Measurements from ENCODE around the gene DAB2IP. TPM values are rescaled to one million over a fixed set of nuclear protein-coding genes. Genes with fewer than 3 reads are reported as not detected.
A peak's percentile ranks its signal among the peaks of the same experiment; 100 is the strongest.

DAB2IP gene
- total and polyA plus RNA-seq, 4 donors, result 19.4 to 75.0 (median 28.7) TPM

DNA sequence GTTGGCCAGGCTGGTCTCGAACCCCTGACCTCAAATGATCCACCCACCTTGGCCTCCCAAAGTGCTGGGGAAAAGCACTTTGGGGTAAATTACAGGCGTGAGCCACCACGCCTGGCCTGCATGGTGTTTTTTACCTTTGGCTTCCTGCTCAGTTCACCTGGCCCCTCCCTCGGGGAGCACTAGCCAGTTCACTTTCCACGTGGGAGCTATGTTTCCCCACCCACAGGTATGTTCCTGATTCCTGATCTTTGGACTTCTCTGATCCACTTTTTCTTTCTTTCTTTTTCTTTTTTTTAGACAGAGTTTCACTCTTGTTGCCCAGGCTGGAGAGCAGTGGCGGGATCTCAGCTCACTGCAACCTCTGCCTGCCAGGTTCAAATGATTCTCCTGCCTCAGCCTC, 15.8 kb downstream of the DAB2IP start:
- TF ChIP-seq, protein P1, sequence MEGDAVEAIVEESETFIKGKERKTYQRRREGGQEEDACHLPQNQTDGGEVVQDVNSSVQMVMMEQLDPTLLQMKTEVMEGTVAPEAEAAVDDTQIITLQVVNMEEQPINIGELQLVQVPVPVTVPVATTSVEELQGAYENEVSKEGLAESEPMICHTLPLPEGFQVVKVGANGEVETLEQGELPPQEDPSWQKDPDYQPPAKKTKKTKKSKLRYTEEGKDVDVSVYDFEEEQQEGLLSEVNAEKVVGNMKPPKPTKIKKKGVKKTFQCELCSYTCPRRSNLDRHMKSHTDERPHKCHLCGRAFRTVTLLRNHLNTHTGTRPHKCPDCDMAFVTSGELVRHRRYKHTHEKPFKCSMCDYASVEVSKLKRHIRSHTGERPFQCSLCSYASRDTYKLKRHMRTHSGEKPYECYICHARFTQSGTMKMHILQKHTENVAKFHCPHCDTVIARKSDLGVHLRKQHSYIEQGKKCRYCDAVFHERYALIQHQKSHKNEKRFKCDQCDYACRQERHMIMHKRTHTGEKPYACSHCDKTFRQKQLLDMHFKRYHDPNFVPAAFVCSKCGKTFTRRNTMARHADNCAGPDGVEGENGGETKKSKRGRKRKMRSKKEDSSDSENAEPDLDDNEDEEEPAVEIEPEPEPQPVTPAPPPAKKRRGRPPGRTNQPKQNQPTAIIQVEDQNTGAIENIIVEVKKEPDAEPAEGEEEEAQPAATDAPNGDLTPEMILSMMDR (IDR thresholded peaks at IDR 0.05; ENCODE audit: control extremely low read depth, extremely low read depth), result no peak
- no peak overlapping the region for H3K27ac ChIP-seq (ENCODE audit: low read depth in 1 of 2, low read length in 1 of 2)
- ATAC-seq (ENCODE audit: insufficient read depth, low FRiP score), result no peak

DNA sequence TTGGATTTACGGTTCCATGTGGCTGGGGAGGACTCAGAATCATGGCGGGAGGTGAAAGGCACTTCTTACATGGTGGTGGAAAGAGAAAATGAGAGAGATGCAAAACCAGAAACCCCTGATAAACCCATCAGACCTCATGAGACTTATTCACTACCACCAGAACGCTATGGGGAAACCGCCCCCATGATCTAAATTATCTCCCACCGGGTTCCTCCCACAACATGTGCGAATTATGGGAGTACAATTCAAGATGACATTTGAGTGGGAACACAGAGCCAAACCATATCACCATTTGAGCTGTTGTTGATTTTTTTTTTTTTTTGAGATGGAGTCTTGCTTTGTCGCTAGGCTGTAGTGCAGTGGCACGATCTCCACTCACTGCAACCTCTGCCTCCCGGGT, 16.5 kb downstream of the DAB2IP start:
- Histone ChIP-seq H3K9me3 (ENCODE audit: control insufficient read depth in 4 of 4, insufficient read depth in 3 of 4, low read length in 3 of 4) (no peaks in the 10 kb centered on the region), H3K36me3 (ENCODE audit: control insufficient read depth in 4 of 4, insufficient read depth in 4 of 4, low read length in 4 of 4) (no peaks in the 10 kb centered on the region), H3K27me3 (ENCODE audit: control insufficient read depth in 3 of 3, insufficient read depth in 3 of 3, low read length in 2 of 3) (no peaks in the 10 kb centered on the region), H3K27ac (ENCODE audit: low read depth in 1 of 2, low read length in 1 of 2) (no peak overlapping the region), H3K9ac (ENCODE audit: insufficient read depth in 1 of 2, low read length in 2 of 2) (no peak overlapping the region), H3K4me3 (no peak overlapping the region), H3K4me1 (ENCODE audit: control insufficient read depth in 5 of 5, insufficient read depth in 5 of 5, low read length in 5 of 5) (peaks cover 0 to 15% (median 0%) of the 10 kb centered on the region in 5 donors)
- TF ChIP-seq, protein P1 (IDR thresholded peaks at IDR 0.05; ENCODE audit: control extremely low read depth, extremely low read depth), result no peak
- DNase-seq (no peak), ATAC-seq (ENCODE audit: insufficient read depth, low FRiP score) (no peak)
- WGBS, 2 donors, result 93 to 94% methylated on average over 9 of the region's 9 CpGs

More for the DNA sequence above, 15.8 kb downstream of the DAB2IP start:
- H3K4me1 ChIP-seq (ENCODE audit: control insufficient read depth in 5 of 5, insufficient read depth in 5 of 5, low read length in 5 of 5), result peaks cover 0 to 9% (median 0%) of the 10 kb centered on the region in 5 donors
- WGBS, 2 donors, result 91% methylated on average over 6 of the region's 6 CpGs
- H3K27me3 ChIP-seq (ENCODE audit: control insufficient read depth in 3 of 3, insufficient read depth in 3 of 3, low read length in 2 of 3), result no peaks in the 10 kb centered on the region
- H3K9ac ChIP-seq (ENCODE audit: insufficient read depth in 1 of 2, low read length in 2 of 2), result no peak overlapping the region
- no peaks in the 10 kb centered on the region for H3K9me3 ChIP-seq (ENCODE audit: control insufficient read depth in 4 of 4, insufficient read depth in 3 of 4, low read length in 3 of 4)
- no peak overlapping the region for H3K4me3 ChIP-seq
- H3K36me3 ChIP-seq (ENCODE audit: control insufficient read depth in 4 of 4, insufficient read depth in 4 of 4, low read length in 4 of 4), result no peaks in the 10 kb centered on the region
- DNase-seq, result no peak

DNA sequence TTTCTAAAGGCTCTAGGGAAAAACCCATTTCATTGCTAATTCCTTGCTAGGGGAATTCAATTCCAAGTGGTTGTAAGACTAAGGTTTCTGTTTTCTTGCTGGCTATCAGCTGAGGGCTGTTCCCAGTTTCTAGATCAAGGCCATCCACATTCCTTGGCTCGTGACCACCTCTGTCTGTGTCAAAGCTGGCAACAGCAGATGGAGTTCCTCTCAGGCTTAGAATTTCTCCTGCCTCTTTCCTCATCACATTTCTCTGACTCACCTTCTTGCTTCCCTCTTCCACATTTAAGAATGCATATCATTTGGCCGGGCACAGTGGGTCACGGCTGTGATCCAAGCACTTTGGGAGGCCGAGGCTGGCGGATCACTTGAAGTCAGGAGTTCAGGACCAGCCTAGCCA, 19.0 kb downstream of the DAB2IP start:
- peaks cover 0 to 15% (median 0%) of the 10 kb centered on the region in 5 donors for H3K4me1 ChIP-seq (ENCODE audit: control insufficient read depth in 5 of 5, insufficient read depth in 5 of 5, low read length in 5 of 5)
- ATAC-seq (ENCODE audit: insufficient read depth, low FRiP score) (no peak), DNase-seq (no peak)
- WGBS, 2 donors, result 84 to 92% methylated on average over 5 of the region's 5 CpGs
- H3K27me3 ChIP-seq (ENCODE audit: control insufficient read depth in 3 of 3, insufficient read depth in 3 of 3, low read length in 2 of 3), result no peaks in the 10 kb centered on the region
- H3K27ac ChIP-seq (ENCODE audit: low read depth in 1 of 2, low read length in 1 of 2), result no peak overlapping the region
- H3K9ac ChIP-seq (ENCODE audit: insufficient read depth in 1 of 2, low read length in 2 of 2), result no peak overlapping the region
- no peak overlapping the region for H3K4me3 ChIP-seq
- H3K36me3 ChIP-seq (ENCODE audit: control insufficient read depth in 4 of 4, insufficient read depth in 4 of 4, low read length in 4 of 4), result no peaks in the 10 kb centered on the region
- no peaks in the 10 kb centered on the region for H3K9me3 ChIP-seq (ENCODE audit: control insufficient read depth in 4 of 4, insufficient read depth in 3 of 4, low read length in 3 of 4)
- TF ChIP-seq, protein P1 (IDR thresholded peaks at IDR 0.05; ENCODE audit: control extremely low read depth, extremely low read depth), result no peak

DNA sequence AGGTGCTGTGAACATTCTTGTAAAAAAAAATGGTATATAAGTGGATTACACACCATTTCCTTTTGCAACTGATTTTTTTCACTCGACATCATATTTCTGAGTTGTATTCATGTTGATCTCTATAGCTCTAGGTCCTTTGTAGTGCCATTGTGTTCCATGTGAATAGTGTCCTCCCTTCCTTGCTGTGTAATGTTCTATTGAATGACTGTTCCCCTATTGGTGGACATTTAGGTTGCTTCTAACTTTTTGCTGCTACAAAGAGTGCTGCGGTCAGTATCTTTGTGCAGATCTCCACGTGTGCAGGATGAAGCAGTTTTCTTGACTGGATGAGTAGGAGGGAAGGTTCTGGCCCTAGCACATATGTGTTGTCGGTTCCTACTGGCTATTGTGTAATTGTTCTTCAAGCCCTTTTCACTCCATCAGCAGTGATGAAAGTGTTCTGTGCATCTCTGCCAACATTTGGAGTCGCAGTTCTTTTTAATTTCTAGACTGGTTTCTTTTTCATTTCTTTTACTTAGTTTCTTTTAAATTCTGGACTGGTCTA, 20.2 kb downstream of the DAB2IP start:
- no peak overlapping the region for H3K27ac ChIP-seq (ENCODE audit: low read depth in 1 of 2, low read length in 1 of 2)
- TF ChIP-seq, protein P1 (IDR thresholded peaks at IDR 0.05; ENCODE audit: control extremely low read depth, extremely low read depth), result no peak
- no peak overlapping the region for H3K4me3 ChIP-seq
- WGBS, 2 donors, result 68% methylated on average over 5 of the region's 5 CpGs
- no peak for ATAC-seq (ENCODE audit: insufficient read depth, low FRiP score)
- H3K27me3 ChIP-seq (ENCODE audit: control insufficient read depth in 3 of 3, insufficient read depth in 3 of 3, low read length in 2 of 3), result no peaks in the 10 kb centered on the region
- peaks cover 0 to 18% (median 3%) of the 10 kb centered on the region in 5 donors for H3K4me1 ChIP-seq (ENCODE audit: control insufficient read depth in 5 of 5, insufficient read depth in 5 of 5, low read length in 5 of 5)
- peak in 2 of 3 donors; percentile 49 to 66 for DNase-seq
- H3K9ac ChIP-seq (ENCODE audit: insufficient read depth in 1 of 2, low read length in 2 of 2), result no peak overlapping the region
- H3K9me3 ChIP-seq (ENCODE audit: control insufficient read depth in 4 of 4, insufficient read depth in 3 of 4, low read length in 3 of 4), result no peaks in the 10 kb centered on the region
- no peaks in the 10 kb centered on the region for H3K36me3 ChIP-seq (ENCODE audit: control insufficient read depth in 4 of 4, insufficient read depth in 4 of 4, low read length in 4 of 4)
